ENCODE data around the gene HES1.

HES1 gene

DNA sequence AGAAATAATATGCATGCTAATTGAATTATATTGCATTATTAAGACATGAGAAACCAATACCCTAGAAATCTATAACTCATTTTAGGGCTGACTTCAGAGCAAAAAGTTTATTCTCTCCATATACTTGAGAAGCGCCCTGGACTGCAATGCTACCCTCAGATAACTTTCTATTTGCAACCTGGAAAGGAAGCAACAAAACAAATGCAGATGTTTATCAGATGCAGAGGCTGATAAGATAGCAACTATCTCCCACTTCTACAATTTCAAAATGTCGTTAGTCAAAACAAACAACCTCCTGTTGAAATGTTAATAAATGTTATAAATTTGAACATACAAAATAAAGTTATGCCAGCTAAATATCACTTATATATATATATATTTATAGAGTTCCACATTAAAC, 34.8 kb downstream of the HES1 start:
- no peak for DNase-seq

- no peak for DNase-seq
Measured at GRCh38 chr3:194174406-194174805, 38.5 kb downstream of the HES1 start.

DNA sequence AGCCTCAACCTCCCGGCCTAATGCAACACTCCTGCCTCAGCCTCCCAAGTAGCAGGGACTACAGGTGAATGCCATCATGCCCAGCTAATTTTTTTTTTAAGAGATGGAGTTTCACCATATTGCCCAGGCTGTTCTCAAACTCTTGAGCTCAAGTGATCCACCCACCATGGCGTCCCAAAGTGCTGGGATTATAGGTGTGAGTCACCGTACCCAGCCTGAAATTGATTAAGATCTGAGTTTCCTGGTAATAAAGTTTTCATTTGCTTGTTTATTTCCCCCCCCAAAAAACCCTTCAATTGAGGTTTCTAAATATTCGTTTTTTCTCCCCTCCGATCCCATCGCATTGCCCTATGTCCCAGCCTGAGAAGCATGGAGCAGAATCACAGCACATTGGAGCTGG, 39.0 kb downstream of the HES1 start:
- no peak for DNase-seq

GRCh38 chr3:194176274-194176991, 40.5 kb downstream of the HES1 start:
- no peak for DNase-seq

- no peak for DNase-seq
Measured at GRCh38 chr3:194177141-194177540, 41.2 kb downstream of the HES1 start.

GRCh38 chr3:194178128-194178527, 42.2 kb downstream of the HES1 start:
- DNase-seq: no peak

DNA sequence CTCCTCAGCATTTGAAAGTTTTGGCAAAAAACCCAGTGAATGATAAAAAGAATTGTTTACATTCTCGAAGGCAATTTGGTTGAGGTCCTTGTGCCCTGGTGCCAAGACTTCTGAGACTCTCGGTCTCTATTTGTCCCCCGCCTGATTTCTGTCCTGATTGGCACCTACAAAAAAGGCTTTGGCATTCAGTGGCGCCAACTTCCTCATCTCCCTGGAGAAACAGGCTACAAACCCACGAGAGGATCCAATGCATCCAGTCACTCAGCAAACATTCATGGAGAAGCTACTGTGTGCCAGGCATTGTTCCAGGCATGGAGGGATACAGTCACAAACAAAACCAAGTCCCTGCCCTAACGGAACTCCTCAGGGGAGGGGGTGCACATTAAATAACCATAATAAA, 42.7 kb downstream of the HES1 start:
- DNase-seq: no peak

DNA sequence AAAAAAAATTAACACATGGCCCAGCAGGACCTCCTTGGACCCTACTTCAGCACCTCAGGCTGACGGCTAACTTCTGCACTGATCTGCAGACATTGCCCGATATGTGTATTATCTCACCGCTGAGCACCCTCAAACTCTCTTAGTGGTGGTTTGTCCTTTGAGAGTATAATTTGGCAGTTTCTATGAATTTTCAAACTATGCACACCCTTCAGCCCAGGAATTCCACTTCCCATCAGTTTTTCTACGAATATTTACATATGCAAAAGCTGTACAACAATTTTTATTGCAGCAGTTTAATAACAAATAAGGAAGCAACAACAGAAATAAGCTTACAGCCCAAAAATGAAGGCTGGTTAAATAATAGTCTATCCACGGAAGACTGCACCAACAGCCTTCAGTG, 44.6 kb downstream of the HES1 start:
- no peak for DNase-seq

DNA sequence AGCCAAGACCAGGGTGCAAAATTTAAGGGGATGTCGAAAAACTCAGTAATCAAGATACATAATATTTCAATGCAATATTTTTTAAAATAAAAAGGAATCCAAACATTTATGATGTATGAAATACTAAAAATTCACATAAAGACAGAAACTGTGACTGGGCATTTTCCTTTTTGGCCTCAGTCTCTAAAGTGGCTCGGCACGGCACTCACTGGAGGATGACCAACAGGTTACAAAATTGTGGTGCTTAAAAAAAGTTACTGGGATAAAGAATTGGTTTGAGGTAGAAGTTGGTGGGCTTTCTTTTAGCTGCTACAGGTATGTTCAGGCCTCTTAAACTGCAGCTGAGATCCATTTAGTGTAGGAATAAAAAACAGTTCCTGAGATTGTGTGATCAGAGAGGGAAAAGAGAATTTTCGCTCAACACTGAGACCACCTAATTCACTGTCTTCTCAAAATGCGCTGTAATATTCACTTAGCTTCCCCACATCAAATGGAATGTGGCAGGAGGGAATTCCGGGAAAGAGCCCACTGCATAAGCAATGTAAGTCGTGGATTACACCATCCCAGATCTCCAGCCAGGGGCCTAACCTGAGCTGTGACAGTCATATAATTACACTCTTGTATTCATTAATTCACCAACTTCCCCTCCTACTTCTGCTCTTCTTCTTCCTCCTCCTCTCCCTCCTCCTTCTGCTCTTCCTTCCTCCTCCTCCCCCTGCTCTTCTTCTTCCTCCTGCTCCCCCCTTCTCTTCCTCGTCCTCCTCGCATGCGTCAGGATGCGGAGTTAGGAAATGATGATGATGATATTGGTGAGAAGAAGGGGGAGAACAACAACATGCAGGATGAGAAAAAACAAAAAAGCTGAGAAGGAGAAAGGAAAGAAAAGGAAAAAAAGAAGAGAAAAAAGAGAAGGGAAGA, 45.9 kb downstream of the HES1 start:
- no peak for DNase-seq

- no peak for DNase-seq
Measured at GRCh38 chr3:194183271-194183670, 47.3 kb downstream of the HES1 start.

DNA sequence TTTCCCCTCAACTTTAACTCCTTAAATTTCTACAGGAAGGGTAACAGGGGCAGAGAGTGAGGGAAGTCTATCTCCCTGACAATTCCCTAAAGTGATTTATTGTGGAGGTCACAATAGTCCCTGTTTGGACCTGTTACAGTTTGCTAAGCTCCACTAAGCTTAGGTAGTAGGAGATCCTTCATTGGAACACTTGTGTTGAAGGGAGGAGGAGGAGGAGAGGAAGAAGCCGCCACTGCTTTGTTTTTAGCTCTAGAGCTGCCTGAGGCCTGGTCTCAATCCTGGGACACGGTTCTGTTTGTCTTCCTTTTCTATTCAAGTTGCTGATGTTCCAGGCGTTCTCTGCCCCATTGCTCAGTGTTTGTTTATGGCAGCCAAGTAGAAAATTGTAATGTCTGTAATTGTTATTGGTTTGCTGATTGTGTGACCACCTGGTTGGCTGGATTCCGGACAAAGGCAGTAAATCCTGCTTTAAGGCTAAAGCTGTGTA, 48.4 kb downstream of the HES1 start:
- no peak for DNase-seq

DNA sequence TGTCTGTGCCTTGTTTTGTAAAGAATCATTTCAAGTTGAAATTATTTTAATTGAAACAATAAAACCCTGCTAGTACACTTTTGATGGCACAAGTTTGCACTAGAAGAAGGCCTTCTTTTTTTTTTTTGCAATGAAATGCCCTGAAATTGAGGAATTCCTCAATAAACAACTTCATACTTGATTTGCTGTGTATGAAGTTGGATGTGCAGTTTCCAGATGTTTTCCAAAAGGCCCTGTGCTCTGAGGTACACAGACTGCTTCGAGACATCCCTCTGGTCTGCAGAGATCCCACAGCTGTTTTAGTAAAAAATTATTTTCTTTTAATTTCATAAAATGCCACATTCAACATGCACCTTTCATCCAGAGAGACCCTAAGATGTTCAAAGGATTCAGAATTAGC, 48.9 kb downstream of the HES1 start:
- no peak for DNase-seq

DNA sequence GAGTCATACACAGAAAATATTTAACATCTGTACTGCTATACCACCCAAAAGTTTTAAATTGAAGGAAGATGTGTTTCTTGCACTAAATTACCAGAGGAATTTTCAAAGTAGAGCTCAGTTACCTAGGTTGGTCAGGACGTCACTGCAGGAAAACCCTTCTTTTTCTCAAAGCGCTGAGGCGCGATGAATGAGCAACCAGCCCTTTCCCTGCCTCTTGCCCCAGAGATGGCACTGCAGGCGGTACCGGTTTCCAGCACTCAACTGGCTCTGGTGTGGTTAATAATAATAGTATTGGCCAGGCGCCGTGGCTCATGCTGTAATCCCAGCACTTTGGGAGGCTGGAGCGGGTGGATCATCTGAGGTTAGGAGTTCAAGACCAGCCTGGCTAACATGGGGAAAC, 49.3 kb downstream of the HES1 start:
- DNase-seq: no peak

DNA sequence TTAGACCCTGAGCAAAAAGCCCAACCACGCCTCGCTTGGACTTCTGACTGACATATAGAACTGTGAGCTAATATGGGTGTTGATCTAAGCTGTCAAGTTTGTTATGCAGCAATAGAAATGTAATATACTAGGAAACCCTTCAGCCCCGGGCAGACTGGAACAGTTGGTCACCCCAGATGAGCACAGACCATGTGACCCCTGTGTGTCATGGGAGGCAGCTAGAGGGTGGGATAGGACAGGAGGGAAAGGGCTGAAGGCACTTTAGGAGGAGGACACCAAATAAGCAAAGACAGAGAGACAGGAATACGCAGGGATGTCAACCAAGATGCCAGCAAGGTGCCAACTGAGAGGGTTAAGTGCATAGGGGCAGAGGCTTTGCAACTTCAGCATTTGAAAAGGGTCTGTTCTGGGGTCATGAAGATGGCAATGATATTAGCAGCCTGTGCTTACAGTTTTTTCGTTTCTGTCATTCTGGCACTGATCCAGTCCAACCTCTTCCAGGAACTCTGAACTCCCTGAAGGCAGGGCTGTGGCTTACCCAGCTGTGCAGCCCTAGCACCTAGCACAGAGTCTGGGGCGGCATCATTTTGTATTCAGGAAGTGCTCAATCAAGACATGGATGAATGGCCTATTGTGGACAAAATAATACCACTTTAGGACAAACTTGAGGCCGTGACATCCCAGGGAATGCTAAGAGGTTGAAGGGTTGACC, 51.4 kb downstream of the HES1 start:
- DNase-seq: no peak

All from activated T-cell treated with anti-CD3 and anti-CD28 coated beads for 4 hours (primary cell).